GOT3 (cell line): ENCODE results near the gene ABCA9.
A peak's percentile ranks its signal among the peaks of the same experiment; 100 is the strongest.
"Not testable (repeated sequence)": the region's sequence is repeated elsewhere in the genome, so short reads cannot be mapped to it uniquely, and the experiment has no call there.

Source experiments
- DNase-seq: peaks from one replicate; lab custom pipeline; 2025; ENCODE audit warnings: mixed read lengths; lab: John Stamatoyannopoulos, UW

ABCA9 gene

GRCh38 chr17:69030169-69030568 lies 30.6 kb downstream of the ABCA9 start:
- no peak for DNase-seq

- DNase-seq, result no peak
Observed at GRCh38 chr17:69018687-69019086, 42.0 kb downstream of the ABCA9 start.

DNA sequence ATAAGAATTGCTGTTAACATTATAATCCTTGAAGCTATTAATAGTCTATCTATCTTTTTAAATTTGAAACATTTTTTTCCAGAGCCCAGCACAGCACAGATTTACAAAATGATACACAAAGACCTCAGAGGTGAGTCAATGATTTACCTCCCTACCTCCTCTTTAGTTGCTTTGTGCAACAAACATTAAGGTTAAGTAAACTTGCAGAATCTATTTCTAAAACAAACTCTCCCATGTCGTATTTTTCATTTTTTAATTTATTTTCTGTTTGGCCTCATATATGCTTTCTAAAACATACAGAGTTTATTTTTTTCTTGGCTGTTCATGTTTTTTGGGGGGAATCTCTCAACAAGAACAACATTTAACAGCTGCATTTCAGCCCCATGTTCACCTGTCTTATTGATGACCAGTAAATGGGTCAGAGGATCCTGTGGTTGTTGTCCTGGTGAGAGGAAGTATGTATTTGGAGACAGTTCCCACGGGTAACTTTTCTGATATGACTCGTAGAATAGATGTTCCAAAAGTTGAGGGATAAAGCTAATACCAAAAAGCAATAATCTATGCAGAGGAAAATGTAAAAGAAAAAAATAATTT lies 42.6 kb downstream of the ABCA9 start:
- no peak for DNase-seq

DNA sequence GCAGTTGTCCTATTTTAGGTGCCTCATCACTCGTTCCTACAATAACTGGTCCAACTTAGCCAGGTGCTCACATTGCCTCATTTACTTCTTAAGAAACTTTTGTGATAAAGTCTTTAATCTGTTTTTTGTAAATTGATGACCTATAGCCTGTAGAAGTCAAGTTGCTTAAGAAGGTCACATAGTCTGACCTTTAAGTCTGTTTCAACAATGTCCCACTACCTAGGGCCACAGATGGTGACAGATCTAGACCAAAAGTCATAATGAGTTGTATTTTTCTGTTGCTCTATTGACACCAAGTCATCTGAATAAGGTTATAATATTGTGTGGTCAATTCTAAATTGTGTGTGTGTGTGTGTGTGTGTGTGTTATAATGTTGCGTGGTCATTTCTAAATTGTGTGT lies 45.1 kb downstream of the ABCA9 start:
- no peak for DNase-seq

GRCh38 chr17:69012895-69013805 lies 47.6 kb downstream of the ABCA9 start:
- DNase-seq, result no peak

GRCh38 chr17:69009930-69010329 lies 50.8 kb downstream of the ABCA9 start:
- no peak for DNase-seq

DNA sequence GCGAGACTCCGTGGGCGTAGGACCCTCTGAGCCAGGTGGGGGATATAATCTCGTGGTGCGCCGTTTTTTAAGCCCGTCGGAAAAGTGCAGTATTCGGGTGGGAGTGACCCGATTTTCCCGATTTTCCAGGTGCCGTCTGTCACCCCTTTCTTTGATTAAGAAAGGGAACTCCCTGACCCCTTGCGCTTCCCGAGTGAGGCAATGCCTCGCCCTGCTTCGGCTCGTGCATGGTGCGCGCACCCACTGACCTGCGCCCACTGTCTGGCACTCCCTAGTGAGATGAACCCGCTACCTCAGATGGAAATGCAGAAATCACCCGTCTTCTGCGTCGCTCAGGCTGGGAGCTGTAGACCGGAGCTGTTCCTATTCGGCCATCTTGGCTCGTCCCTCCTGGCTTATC lies 56.0 kb downstream of the ABCA9 start:
- not testable (repeated sequence) for DNase-seq

DNA sequence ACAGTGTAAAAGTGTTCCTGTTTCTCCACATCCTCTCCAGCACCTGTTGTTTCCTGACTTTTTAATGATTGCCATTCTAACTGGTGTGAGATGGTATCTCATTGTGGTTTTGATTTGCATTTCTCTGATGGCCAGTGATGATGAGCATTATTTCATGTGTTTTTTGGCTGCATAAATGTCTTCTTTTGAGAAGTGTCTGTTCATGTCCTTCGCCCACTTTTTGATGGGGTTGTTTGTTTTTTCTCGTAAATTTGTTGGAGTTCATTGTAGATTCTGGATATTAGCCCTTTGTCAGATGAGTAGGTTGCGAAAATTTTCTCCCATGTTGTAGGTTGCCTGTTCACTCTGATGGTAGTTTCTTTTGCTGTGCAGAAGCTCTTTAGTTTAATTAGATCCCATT lies 61.0 kb downstream of the ABCA9 start:
- DNase-seq, result not testable (repeated sequence)

- no peak for DNase-seq
Observed at GRCh38 chr17:68993112-68993511, 67.6 kb downstream of the ABCA9 start.

- no peak for DNase-seq
Observed at GRCh38 chr17:68987966-68988365, 72.8 kb downstream of the ABCA9 start.

- peak; percentile 45 for DNase-seq
Observed at GRCh38 chr17:68981288-68981687, 79.4 kb downstream of the ABCA9 start.

GRCh38 chr17:68973098-68973846 lies 87.5 kb downstream of the ABCA9 start:
- no peak for DNase-seq

GRCh38 chr17:68972119-68972704 lies 88.5 kb downstream of the ABCA9 start:
- no peak for DNase-seq

GRCh38 chr17:68969101-68969500 lies 91.6 kb downstream of the ABCA9 start:
- no peak for DNase-seq

- no peak for DNase-seq
Observed at GRCh38 chr17:68963958-68964357, 96.8 kb downstream of the ABCA9 start.

DNA sequence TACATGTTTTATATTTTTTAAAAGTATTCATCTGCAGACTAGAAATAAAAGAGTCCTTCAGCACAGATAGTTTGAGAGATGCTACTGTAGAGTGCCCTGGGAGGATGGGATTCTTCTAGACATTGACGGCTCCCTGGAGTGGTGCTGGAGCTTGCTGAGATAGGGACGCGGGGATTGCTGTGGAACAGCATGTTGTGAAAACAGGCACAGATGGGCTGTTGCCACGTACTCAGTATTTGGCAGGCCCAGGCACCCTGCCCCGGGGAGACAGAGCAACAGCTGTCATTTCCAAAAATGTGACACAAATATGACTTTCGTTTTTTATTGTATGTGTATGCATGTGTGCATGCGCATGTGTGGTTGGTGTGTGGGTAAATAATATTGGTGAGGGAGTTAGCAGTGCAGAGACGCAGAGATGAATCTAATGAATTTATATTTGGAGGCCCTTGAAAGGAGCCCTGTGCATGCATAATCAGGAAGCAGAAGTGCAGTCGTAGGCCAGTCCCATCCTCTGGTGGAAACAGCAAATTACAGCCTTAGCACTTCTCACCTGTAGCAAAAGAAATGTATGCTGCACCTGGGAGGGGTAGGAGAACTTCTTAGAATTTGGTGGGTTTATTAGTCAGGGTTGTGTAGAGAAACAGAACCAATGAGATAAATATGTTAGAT lies 99.4 kb downstream of the ABCA9 start:
- DNase-seq, result no peak

GRCh38 chr17:68959117-68959516 lies 101.6 kb downstream of the ABCA9 start:
- not testable (repeated sequence) for DNase-seq

- DNase-seq, result no peak
Observed at GRCh38 chr17:68957944-68958343, 102.8 kb downstream of the ABCA9 start.

- DNase-seq, result no peak
Observed at GRCh38 chr17:68955181-68955841, 105.4 kb downstream of the ABCA9 start, which contains the start of gene ABCA8. ABCA8 (minus strand) TSS chr17:68955392; CDS start chr17:68942034, 13,358 bp downstream.

DNA sequence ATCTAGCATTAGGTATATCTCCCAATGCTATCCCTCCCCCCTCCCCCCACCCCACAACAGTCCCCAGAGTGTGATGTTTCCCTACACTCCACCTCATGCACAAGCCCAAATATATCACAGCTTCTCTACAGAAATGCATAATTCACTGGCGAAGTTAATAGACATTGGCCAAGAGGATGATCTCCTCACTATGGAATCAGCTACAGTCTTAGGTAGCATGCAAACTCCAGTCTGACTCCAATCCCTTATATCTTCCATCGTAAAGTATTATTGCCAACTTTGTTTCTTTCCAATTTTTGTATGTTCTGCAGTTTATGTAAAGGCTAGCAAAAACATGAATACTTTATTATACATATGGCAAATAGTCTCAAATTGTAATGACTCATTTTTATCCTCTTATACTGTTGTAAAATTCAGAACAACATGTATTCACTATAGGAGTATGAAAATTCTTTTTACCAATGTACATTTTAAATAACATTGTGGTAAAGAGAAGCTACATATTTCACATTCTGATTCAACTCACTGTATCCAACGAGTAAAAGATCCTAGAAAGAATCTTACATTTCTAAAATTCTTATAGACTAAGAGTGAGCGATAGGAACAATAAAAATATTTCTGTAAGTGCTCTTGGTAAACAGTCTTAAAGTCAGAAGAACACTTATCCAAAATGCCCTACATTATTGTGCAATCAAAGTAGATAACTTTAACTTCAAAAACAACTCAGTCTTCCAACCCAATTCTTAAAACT lies 106.4 kb downstream of the ABCA9 start:
- no peak for DNase-seq
